ENCODE results near the gene PICALM.
A peak's percentile ranks its signal among the peaks of the same experiment; 100 is the strongest.

PICALM gene

GRCh38 chr11:86060544-86060943, 8.3 kb downstream of the PICALM start:
- Mint-ChIP-seq H3K4me3 (peak overlapping the region; percentile 81), H3K36me3 (ENCODE audit: insufficient read depth) (peaks cover 9% of the 10 kb centered on the region), H3K4me1 (peaks cover 79% of the 10 kb centered on the region), H3K9me3 (no peaks in the 10 kb centered on the region), H3K27ac (ENCODE audit: low read depth) (peak overlapping the region; percentile 98), H3K27me3 (no peaks in the 10 kb centered on the region)
- ATAC-seq (replicated peaks; ENCODE audit: extremely low read depth, poor library complexity, severe bottlenecking) = no peak
- no peak for DNase-seq (ENCODE audit: low spot score in 2 of 2)

GRCh38 chr11:86058360-86058759, 10.5 kb downstream of the PICALM start:
- Mint-ChIP-seq H3K27me3 (no peaks in the 10 kb centered on the region), H3K9me3 (no peaks in the 10 kb centered on the region), H3K4me3 (peak overlapping the region; percentile 30), H3K27ac (ENCODE audit: low read depth) (peak overlapping the region; percentile 98), H3K4me1 (peaks cover 75% of the 10 kb centered on the region), H3K36me3 (ENCODE audit: insufficient read depth) (peaks cover 9% of the 10 kb centered on the region)
- DNase-seq (ENCODE audit: low spot score in 2 of 2) = no peak
- ATAC-seq (replicated peaks; ENCODE audit: extremely low read depth, poor library complexity, severe bottlenecking) = no peak

- Mint-ChIP-seq H3K36me3 (ENCODE audit: insufficient read depth) (peaks cover 9% of the 10 kb centered on the region), H3K4me1 (peaks cover 85% of the 10 kb centered on the region), H3K27me3 (no peaks in the 10 kb centered on the region), H3K4me3 (peak overlapping the region; percentile 49), H3K27ac (ENCODE audit: low read depth) (peak overlapping the region; percentile 82), H3K9me3 (no peaks in the 10 kb centered on the region)
- ATAC-seq (replicated peaks; ENCODE audit: extremely low read depth, poor library complexity, severe bottlenecking) (peak; percentile 49), DNase-seq (ENCODE audit: low spot score in 2 of 2) (no peak)
Measured at GRCh38 chr11:86056351-86056854, 12.5 kb downstream of the PICALM start.

GRCh38 chr11:86052693-86053641, 15.9 kb downstream of the PICALM start:
- no peaks in the 10 kb centered on the region for H3K9me3 Mint-ChIP-seq
- DNase-seq (ENCODE audit: low spot score in 2 of 2) (no peak), ATAC-seq (replicated peaks; ENCODE audit: extremely low read depth, poor library complexity, severe bottlenecking) (peak; percentile 64)
- peak overlapping the region; percentile 50 for H3K27ac Mint-ChIP-seq (ENCODE audit: low read depth)
- H3K4me1 Mint-ChIP-seq = peaks cover 80% of the 10 kb centered on the region
- no peaks in the 10 kb centered on the region for H3K27me3 Mint-ChIP-seq
- H3K36me3 Mint-ChIP-seq (ENCODE audit: insufficient read depth) = peaks cover 15% of the 10 kb centered on the region
- peak overlapping the region; percentile 49 for H3K4me3 Mint-ChIP-seq

GRCh38 chr11:86050196-86050709, 18.6 kb downstream of the PICALM start:
- Mint-ChIP-seq H3K36me3 (ENCODE audit: insufficient read depth) (peaks cover 19% of the 10 kb centered on the region), H3K9me3 (no peaks in the 10 kb centered on the region), H3K27me3 (no peaks in the 10 kb centered on the region), H3K27ac (ENCODE audit: low read depth) (no peak overlapping the region), H3K4me3 (peak overlapping the region; percentile 66), H3K4me1 (peaks cover 87% of the 10 kb centered on the region)
- ATAC-seq (replicated peaks; ENCODE audit: extremely low read depth, poor library complexity, severe bottlenecking) = no peak
- DNase-seq (ENCODE audit: low spot score in 2 of 2) = no peak

DNA sequence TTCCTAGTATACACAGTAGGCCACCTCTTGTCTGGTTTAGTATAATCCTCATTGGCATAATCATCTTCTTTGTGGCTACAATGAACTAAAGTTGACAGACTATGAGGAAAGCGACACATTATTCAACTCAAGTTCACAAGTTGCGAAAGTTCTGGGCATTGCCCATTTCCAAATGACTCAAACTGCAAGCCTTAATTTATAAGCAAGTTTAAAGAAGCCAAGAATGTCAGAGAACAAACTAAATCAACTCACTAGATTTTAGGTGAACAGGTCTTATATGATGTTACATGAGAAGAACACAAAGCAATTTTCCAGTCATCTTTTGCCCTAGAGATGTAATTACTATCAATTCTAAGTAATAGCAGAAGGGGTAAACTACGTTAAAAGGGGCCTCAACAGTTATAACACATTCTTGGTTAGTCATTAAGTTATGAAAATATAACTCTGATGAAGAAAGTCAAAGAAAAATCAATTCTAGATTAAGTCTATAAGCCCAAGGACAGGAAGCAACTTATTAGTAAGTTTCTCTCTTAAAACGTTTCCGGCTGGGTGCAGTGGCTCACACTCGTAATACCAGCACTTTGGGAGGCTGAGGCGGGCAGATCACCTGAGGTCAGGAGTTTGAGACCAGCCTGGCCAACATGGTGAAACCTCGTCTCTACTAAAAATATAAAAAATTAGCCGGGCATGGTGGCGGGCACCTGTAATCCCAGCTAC, 21.5 kb downstream of the PICALM start:
- Mint-ChIP-seq H3K36me3 (ENCODE audit: insufficient read depth) (peaks cover 19% of the 10 kb centered on the region), H3K9me3 (no peaks in the 10 kb centered on the region), H3K27me3 (no peaks in the 10 kb centered on the region), H3K27ac (ENCODE audit: low read depth) (peak overlapping the region; percentile 92), H3K4me1 (peaks cover 94% of the 10 kb centered on the region), H3K4me3 (peak overlapping the region; percentile 66)
- no peak for DNase-seq (ENCODE audit: low spot score in 2 of 2)
- ATAC-seq (replicated peaks; ENCODE audit: extremely low read depth, poor library complexity, severe bottlenecking) = peak; percentile 73

DNA sequence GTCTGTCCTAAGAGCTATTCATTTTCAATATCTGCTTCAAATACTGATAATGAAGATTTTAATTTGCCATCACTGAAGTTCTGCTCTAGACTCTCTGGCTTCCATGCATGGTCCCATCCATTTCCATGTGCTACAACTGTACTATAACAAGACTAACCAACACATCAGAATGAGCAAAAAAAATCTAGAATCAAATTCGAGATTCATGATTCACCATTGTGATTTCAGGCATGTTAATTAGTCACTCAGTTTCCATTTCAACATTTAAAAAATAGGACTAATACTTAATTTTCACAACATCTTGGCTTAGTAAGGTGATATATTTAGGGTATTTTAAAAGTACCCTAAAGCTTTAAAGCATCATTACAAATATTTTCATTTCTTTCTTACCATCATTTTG, 22.8 kb downstream of the PICALM start:
- Mint-ChIP-seq H3K27me3 (no peaks in the 10 kb centered on the region), H3K27ac (ENCODE audit: low read depth) (peak overlapping the region; percentile 92), H3K4me1 (peaks cover 95% of the 10 kb centered on the region), H3K36me3 (ENCODE audit: insufficient read depth) (peaks cover 21% of the 10 kb centered on the region), H3K9me3 (no peaks in the 10 kb centered on the region), H3K4me3 (peak overlapping the region; percentile 66)
- ATAC-seq (replicated peaks; ENCODE audit: extremely low read depth, poor library complexity, severe bottlenecking) (no peak), DNase-seq (ENCODE audit: low spot score in 2 of 2) (no peak)

DNA sequence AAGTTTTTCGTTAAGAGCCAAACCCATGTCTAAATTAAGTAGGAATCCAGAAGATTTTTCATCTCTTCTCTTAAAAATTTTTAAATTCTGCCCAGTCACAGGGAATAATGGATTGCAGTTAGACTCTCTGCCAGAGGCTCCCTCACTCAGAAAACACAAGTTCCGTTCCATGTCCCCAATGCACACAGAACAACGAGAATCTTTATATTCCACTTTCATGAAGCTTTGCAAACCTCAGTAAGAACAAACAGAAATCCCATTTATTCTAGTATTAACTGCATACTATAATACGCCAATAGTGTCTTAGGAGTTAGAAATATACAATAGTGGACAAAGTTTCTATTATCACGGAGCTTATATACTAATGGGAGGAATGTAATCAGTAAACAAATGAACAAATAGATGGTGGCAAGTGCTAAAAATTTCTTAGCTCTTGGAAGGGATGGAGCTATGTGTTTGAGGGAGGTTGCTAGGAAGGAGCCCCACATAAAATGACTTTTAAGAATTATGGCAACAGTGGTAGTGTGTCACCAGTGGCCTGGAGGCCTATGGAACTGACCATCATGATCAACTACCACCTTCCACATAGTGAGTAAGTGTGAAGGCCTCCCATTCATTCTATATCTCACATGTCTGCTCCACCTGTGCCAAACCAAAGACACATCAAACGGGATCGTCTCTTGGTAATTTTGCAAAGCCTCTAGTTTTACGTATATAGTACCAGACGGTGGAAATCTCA, 24.9 kb downstream of the PICALM start:
- Mint-ChIP-seq H3K27ac (ENCODE audit: low read depth) (peak overlapping the region; percentile 87), H3K4me3 (peak overlapping the region; percentile 66), H3K36me3 (ENCODE audit: insufficient read depth) (peaks cover 23% of the 10 kb centered on the region), H3K4me1 (peaks cover 89% of the 10 kb centered on the region), H3K27me3 (no peaks in the 10 kb centered on the region), H3K9me3 (no peaks in the 10 kb centered on the region)
- no peak for DNase-seq (ENCODE audit: low spot score in 2 of 2)
- no peak for ATAC-seq (replicated peaks; ENCODE audit: extremely low read depth, poor library complexity, severe bottlenecking)

GRCh38 chr11:86041975-86042378, 26.9 kb downstream of the PICALM start:
- no peak overlapping the region for H3K4me3 Mint-ChIP-seq

DNA sequence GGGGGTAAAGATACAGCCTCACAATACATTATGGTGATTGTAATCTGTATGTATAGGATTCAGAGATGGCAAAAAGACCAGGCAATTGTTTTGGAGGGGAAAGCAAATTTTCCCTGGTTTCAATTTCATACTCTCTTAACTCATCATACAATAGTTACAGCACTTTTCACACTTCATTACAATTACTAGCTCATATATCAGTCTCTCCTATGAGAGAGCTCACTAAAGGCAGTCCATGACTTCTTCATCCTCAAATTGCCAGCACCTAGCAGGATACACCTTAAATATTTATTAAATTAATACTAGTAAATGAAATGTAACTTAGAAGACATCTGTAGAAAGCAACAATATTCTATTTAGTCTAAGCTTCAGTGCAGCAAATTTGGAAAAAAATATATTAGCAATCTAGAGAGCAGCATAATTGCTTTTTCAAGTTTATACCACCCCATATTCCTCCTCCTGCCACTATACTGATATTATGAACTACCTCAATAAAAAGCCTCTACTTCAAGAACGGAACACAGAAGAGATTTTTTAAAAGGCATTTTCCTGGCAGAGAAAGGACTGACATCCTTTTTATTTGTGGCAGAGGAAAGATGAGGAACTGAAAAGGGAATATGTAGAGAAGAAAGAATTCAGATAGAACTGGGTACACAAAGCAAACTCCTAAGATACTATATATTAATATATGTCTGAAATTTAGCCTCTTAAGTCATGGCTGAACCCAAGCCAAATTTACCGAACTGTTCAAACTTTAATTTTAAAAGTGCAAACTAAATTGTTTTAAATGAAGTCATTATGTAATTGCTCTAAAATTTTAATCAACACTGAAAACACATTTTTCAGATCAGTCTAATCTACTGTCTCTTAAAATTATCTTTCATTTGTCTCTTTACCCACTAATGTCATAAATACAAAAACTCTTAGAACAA, 27.7 kb downstream of the PICALM start:
- ATAC-seq (replicated peaks; ENCODE audit: extremely low read depth, poor library complexity, severe bottlenecking) (no peak), DNase-seq (ENCODE audit: low spot score in 2 of 2) (no peak)
- H3K36me3 Mint-ChIP-seq (ENCODE audit: insufficient read depth) = peaks cover 9% of the 10 kb centered on the region
- H3K4me1 Mint-ChIP-seq = peaks cover 73% of the 10 kb centered on the region
- H3K27ac Mint-ChIP-seq (ENCODE audit: low read depth) = peak overlapping the region; percentile 75
- H3K27me3 Mint-ChIP-seq = no peaks in the 10 kb centered on the region
- H3K4me3 Mint-ChIP-seq = no peak overlapping the region
- no peaks in the 10 kb centered on the region for H3K9me3 Mint-ChIP-seq

More at GRCh38 chr11:86041975-86042378, 26.9 kb downstream of the PICALM start:
- DNase-seq (ENCODE audit: low spot score in 2 of 2) = peak in 1 of 2 donors; percentile 54
- ATAC-seq (replicated peaks; ENCODE audit: extremely low read depth, poor library complexity, severe bottlenecking) = peak; percentile 88
- H3K9me3 Mint-ChIP-seq = no peaks in the 10 kb centered on the region
- H3K27me3 Mint-ChIP-seq = no peaks in the 10 kb centered on the region
- H3K36me3 Mint-ChIP-seq (ENCODE audit: insufficient read depth) = peaks cover 9% of the 10 kb centered on the region
- peaks cover 76% of the 10 kb centered on the region for H3K4me1 Mint-ChIP-seq
- peak overlapping the region; percentile 75 for H3K27ac Mint-ChIP-seq (ENCODE audit: low read depth)

- Mint-ChIP-seq H3K4me3 (no peak overlapping the region), H3K4me1 (peaks cover 67% of the 10 kb centered on the region)
Measured at GRCh38 chr11:86039094-86039493, 29.8 kb downstream of the PICALM start.

More at GRCh38 chr11:86039094-86039493, 29.8 kb downstream of the PICALM start:
- Mint-ChIP-seq H3K9me3 (no peaks in the 10 kb centered on the region), H3K27ac (ENCODE audit: low read depth) (peak overlapping the region; percentile 34), H3K36me3 (ENCODE audit: insufficient read depth) (peaks cover 9% of the 10 kb centered on the region), H3K27me3 (no peaks in the 10 kb centered on the region)
- ATAC-seq (replicated peaks; ENCODE audit: extremely low read depth, poor library complexity, severe bottlenecking) (no peak), DNase-seq (ENCODE audit: low spot score in 2 of 2) (no peak)

Data from central memory CD8-positive, alpha-beta T cell (primary cell).